A549 (cell line): Measurements from ENCODE around the gene PNPLA6.

Experiments used
- CEBPB ChIP-seq, 2 experiments: fragments of >200 bp in 1 of 2; sonication (Bioruptor Twin) in 1 of 2; formaldehyde crosslinking in 1 of 2; IDR thresholded peaks; 2 replicates each; pipeline ENCODE4 v1.6.1; 2012 to 2016
- CHD2 ChIP-seq: fragments of 150-350 bp; IDR thresholded peaks from 2 replicates; pipeline ENCODE4 v1.6.1; 2014; ENCODE audit warnings: low read length; ENCODE audit not compliant: partially characterized antibody
- CTCF ChIP-seq: fragments of >200 bp; sonication (Bioruptor Twin); formaldehyde crosslinking; IDR thresholded peaks from 3 replicates; pipeline ENCODE4 v1.5.1; 2016
- EHMT2 ChIP-seq: fragments of 200-600 bp; sonication (generic); IDR thresholded peaks from 2 replicates; pipeline ENCODE4 v1.6.1; 2016; ENCODE audit warnings: antibody characterized with exemption, low read depth, mild to moderate bottlenecking, moderate library complexity
- FOSL2 ChIP-seq, 2 experiments: fragments of 450-650 bp in 1 of 2; fragments of >200 bp in 1 of 2; sonication (Bioruptor Twin) in 1 of 2; formaldehyde crosslinking; IDR thresholded peaks; 2 replicates each; pipeline versions ENCODE4 v1.5.0 to v1.6.1; 2016 to 2020; ENCODE audit warnings: mild to moderate bottlenecking in 1 of 2, moderate library complexity in 1 of 2
- HOXB13 ChIP-seq: fragments of 250-450 bp; sonication (Bioruptor Pico); IDR thresholded peaks from 2 replicates; pipeline ENCODE4 v1.5.0; 2020; ENCODE audit warnings: low read depth, mild to moderate bottlenecking, moderate library complexity
- JUN ChIP-seq, 2 experiments: fragments of >200 bp; sonication (Bioruptor Twin); formaldehyde crosslinking; IDR thresholded peaks; 2 replicates in 1 of 2; 3 replicates in 1 of 2; pipeline ENCODE4 v1.6.1; 2016 to 2017
- KDM5A ChIP-seq: fragments of 200-600 bp; sonication (generic); IDR thresholded peaks from 2 replicates; pipeline ENCODE4 v1.6.1; 2016; ENCODE audit warnings: antibody characterized with exemption, mild to moderate bottlenecking
- MYC ChIP-seq: IDR thresholded peaks from 2 replicates; pipeline ENCODE4 v1.6.1; 2012; ENCODE audit warnings: mild to moderate bottlenecking, inconsistent platforms, low read length, improper control_type of control experiment, borderline replicate concordance
- POLR2A ChIP-seq: IDR thresholded peaks from 2 replicates; pipeline ENCODE4 v1.6.1; 2012; ENCODE audit warnings: mild to moderate bottlenecking, low read length
- REST ChIP-seq: fragments of 200-600 bp; sonication (generic); IDR thresholded peaks from 2 replicates; pipeline ENCODE4 v1.6.1; 2016; ENCODE audit warnings: antibody characterized with exemption, mild to moderate bottlenecking, moderate library complexity
- TP53 ChIP-seq: fragments of 250-450 bp; sonication (Bioruptor Pico); IDR thresholded peaks from 2 replicates; pipeline ENCODE4 v1.5.0; 2021; ENCODE audit warnings: mild to moderate bottlenecking, moderate library complexity
- USF2 ChIP-seq: fragments of 450-650 bp; IDR thresholded peaks from 2 replicates; pipeline ENCODE4 v1.6.1; 2014; ENCODE audit warnings: antibody characterized with exemption

- TF ChIP-seq TP53 (CRISPR knock-in tag) = no peak
- no peak for TF ChIP-seq JUN (IDR thresholded peaks at IDR 0.05)
- TF ChIP-seq CTCF = no peak
- TF ChIP-seq REST = no peak
- no peak for TF ChIP-seq USF2
- no peak for TF ChIP-seq FOSL2 (IDR thresholded peaks at IDR 0.05)
- no peak for TF ChIP-seq FOSL2 (CRISPR knock-in tag; IDR thresholded peaks at IDR 0.05)
- TF ChIP-seq MYC = no peak
- TF ChIP-seq CEBPB (IDR thresholded peaks at IDR 0.05) = no peak
- TF ChIP-seq CHD2 = no peak
- TF ChIP-seq KDM5A = no peak
- no peak for TF ChIP-seq POLR2A
- TF ChIP-seq HOXB13 (CRISPR knock-in tag) = no peak
- TF ChIP-seq EHMT2 = no peak
Measured at GRCh38 chr19:7556696-7557315, 21.3 kb downstream of the PNPLA6 start.
